Hepatic stellate cell (primary cell): Measurements from ENCODE around the gene SLC25A23.
A peak's percentile ranks its signal among the peaks of the same experiment; 100 is the strongest.
"Not testable (repeated sequence)": the region's sequence is repeated elsewhere in the genome, so short reads cannot be mapped to it uniquely, and the experiment has no call there.

Experiments used
- DNase-seq: peaks from one replicate; pipeline ENCODE4 v3.0.0; 2011; ENCODE audit warnings: low spot score

Gene SLC25A23

DNA sequence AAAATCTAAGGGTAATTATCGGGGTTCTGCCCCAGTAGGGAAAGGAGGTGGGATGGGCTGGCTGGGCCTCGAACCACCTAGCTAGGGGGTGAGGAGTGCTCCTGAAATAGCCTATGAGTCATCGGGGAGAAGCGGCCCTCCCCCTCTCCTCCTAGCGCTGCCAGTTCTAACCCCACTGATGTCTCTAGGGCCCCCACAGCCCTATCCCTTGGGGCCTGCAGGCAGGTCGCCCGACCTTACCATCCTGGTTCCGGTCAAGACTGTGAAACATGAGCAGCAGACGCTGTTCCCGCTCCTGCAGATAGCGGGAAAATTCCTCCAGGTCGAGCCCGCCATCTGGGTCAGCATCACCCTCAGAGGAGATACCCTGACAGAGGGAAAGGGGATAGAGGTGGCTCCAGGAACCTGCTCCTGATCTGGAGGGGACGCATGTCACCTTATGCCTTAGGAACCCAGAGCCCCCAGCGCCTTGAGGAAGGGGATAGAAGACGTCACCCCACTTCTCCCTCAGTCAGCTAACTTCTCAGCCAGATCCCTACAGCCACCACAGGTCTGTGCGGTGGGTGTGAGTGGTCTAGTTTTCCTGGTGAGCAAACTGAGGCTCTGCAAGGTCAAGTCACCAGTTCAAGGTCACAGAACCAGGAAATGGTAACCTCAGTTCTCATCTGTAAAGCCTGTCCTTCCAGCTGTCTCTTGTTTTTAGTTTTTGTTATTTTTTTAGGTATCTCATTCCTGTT lies 1.5 kb downstream of the SLC25A23 start:
- DNase-seq = peak; percentile 55

- no peak for DNase-seq
Measured at GRCh38 chr19:6455924-6456323, 3.7 kb downstream of the SLC25A23 start.

DNA sequence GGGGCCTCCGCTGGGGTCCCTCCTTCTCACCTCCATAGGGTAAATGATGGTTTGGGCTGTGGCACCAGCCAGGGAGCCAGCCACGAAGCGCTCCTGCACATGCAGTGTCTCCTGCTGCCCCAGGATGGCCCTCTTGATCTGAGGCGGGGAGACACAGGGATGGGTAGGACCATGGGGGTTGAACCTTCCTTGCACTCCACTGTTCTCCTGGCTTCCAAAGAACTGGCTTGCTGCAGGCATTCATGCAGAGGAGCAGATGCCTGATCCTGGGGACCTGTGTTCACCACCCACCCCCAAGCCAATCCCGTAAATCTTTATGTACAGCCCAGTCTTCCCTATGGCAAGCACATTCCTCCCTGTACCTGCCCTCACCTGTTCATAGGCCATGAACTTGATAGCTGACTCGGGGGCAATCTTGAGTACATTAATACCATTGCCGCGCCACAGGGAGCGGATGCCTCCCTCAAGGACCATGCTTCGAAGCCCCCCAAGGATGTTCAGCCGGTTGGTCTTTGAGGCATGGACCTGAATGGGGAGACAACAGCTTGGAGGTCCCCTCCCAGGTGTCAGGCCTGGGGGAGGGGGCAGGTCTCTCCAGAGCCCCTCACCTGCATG lies 5.5 kb downstream of the SLC25A23 start:
- no peak for DNase-seq

DNA sequence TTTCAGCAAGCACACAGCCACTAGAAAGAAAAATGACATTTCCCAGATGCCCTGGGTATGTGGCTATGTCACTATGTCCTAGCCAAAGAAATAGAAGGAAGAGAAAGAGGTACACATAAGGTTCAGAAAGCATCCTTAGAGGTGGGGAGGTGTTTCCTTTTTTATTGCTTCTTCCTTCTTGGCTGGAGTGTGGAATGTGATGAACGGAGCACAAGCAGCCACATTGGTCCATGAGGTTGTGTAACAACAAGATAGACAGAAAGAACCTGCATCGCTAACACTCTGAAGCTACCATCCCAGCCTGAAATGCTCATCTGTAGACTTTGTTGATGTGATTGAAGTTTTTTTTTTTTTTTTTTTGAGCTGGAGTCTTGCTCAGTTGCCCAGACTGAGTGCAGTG lies 6.7 kb downstream of the SLC25A23 start:
- DNase-seq = no peak

- DNase-seq = no peak
Measured at GRCh38 chr19:6452223-6452614, 7.4 kb downstream of the SLC25A23 start.

DNA sequence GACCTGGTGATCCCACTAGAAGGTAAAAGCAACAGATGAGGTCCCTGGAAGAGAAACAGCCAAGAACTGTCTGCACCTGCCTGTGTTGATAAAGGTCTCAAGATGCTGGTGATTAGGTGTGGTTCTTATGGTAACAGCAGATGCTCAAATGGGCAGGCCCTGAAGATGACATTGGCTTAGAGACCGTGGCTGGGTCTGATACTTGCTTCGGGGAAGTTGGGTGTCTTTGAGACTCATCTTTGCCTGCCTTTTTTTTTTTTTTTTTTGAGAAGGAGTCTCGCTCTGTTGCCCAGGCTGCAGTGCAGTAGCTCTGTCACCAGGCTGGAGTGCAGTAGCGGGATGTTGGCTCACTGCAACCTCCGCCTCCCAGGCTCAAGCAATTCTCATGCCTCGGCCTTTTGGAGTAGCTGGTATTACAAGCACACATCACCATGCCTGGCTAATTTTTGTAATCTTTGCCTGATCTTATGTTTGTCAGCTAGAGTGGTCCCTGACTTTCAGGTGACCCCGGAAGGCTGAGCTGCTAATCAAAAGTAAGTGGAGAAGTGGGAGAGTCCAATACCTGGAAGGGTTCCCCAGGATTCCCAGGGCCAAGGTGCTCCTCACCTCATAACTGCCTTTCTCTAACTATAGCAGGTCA lies 7.9 kb downstream of the SLC25A23 start:
- no peak for DNase-seq

DNA sequence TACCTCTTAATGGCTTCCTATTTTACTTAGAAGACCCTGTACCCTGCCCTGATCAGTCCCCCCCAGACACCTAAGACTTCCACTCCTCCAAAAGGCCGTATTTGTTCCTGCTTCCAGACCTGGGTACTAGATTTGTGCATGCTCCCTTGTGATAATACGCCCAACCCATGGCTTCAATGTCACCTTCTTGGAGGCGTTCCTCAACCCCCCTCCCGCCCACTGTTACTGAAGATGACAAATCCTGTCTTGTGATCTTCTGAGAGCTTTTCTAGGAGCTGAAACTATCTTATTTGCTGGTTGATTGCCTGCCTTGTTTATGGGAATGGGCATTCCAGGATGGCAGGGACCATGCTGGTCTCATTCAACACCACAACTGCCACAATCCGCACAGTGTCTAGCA lies 9.4 kb downstream of the SLC25A23 start:
- DNase-seq = no peak

GRCh38 chr19:6448045-6448444 lies 11.5 kb downstream of the SLC25A23 start:
- DNase-seq = no peak

DNA sequence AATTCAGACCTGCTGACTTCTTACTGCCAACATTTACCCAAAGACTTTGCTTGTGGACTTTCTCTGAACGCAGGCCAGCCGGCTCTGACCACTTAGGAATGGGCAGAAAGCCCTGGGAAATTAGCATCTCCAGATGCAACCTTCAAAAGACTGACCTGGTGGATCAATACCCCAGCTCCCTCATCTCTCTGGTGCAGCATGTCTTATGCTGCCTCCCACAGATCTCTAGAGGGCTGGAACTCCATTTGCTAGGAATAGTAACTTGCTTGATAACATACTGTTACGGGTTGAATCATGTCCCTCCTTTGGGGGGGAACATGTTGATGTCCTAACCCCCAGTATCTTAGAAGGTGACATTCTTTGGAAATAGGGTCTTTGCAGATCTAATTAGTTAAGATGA lies 13.1 kb downstream of the SLC25A23 start:
- no peak for DNase-seq

DNA sequence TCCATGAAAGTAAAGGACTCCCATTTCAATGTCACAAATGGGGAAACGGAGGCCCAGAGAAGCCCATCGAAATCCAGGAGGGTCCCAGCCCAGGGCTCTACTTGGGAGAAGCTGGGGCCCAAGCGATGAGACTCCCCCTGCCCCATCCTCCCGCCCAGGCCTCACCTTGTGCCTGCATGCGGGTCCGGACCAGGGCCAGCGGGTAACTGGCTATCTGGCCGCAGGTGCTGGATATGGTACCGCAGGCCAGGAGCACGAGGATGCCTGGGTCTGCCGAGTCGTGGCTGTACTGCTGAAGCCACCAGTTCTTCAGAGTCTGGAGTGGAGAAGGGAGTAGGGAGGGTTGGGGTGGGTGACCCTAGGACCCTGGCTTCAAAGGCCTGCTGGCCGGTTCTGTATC lies 15.6 kb downstream of the SLC25A23 start:
- no peak for DNase-seq

- no peak for DNase-seq
Measured at GRCh38 chr19:6442087-6442688, 17.4 kb downstream of the SLC25A23 start.

GRCh38 chr19:6440905-6441304 lies 18.7 kb downstream of the SLC25A23 start:
- no peak for DNase-seq

- DNase-seq = no peak
Measured at GRCh38 chr19:6439743-6440142, 19.8 kb downstream of the SLC25A23 start.

- DNase-seq = no peak
Measured at GRCh38 chr19:6433663-6434062, 25.9 kb downstream of the SLC25A23 start, which contains the start of gene SLC25A41. SLC25A41 (minus strand) TSS chr19:6433763; CDS start chr19:6433693, 70 bp downstream.

DNA sequence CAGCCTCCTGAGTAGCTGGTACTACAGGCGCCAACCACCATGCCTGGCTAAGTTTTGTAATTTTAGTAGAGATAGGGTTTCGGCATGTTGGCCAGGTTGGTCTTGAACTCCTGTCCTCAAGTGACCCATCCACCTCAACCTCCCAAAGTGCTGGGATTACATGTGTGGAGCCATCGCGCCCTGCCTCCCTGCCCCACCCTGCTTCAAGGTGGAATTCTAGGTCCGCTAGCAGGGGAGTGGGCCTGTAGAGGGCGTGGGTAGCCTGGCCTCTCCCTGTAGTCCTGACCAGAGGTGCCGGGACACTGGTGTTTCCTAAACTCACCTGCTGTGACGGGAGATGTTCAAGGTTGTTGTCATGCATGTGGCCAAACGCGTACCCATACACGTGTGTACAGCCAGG lies 26.4 kb downstream of the SLC25A23 start:
- DNase-seq = no peak

GRCh38 chr19:6431891-6432290 lies 27.7 kb downstream of the SLC25A23 start:
- DNase-seq = no peak

GRCh38 chr19:6429419-6430221 lies 30.0 kb downstream of the SLC25A23 start:
- no peak for DNase-seq

DNA sequence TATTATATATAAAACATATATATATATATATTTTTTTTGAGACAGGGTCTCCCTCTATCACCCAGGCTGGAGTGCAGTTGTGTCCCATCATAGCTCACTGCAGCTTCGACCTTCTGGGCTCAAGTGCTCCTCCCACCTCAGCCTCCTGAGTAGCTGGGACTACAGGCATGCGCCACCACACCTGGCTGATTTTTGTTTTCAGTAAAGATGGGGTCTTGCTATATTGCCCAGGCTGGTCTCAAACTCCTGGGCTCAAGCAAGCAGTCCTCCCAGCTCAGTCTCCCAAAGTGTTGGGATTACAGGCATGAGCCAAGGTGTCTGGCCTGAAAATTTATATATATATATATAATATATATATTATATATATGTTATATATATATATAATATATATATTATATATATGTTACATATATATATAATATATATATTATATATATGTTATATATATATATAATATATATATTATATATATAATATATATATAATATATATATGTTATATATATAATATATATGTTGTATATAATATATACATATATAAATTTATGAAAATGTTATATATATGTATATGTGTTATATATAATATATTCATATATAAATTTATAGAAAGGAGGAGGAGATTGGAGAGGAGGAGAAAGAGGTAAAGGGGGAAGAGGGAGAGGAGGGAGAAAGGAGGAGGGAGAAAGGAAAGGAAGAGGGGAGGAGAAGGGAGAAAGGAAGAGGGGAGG lies 30.7 kb downstream of the SLC25A23 start:
- not testable (repeated sequence) for DNase-seq

- no peak for DNase-seq
Measured at GRCh38 chr19:6427131-6427530, 32.5 kb downstream of the SLC25A23 start.

DNA sequence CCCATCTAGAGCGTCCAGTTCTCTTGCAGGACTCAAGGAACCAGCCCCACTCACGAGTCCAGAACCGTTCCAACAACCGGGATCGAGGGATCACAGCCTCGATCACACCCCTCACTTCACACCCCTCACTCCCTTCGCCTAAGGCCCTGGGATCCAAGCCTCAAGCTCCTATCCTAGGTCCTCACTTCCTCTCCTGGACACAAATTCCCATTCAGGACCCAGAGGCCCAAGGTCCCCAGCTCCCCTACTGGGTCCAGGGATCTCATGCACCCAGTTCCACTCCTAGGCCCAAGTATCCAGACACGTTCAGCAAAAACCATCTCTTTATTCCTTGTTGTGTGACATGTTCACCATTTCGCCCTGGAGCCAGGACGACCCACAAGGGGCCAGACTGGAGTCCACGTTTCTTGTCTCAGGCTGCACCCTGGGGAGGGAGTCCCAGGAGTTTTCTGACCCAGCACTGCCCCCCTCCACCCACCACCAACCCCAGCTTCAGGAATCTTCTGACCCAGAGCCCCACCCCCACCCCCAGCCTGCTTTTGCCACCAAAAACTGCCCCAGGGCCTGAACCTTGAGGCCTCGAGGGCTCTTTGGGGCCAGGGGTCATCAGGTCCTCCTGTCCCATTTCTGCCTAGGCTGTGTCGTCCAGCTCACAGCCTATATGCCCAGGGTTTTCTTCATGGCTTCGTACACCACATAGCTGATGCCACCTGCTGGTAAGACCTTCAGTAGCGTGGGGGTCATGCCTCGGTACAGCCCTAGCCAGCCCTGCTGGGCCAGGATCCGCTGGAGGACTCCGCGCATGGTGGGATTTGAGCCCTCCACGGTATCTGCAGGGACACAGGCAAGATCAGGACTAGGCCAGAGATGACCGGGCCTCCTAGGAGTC lies 33.6 kb downstream of the SLC25A23 start:
- no peak for DNase-seq
